Keratinocyte (primary cell): ENCODE results near the gene ULK2. TPM values are rescaled to one million over a fixed set of nuclear protein-coding genes. Genes with fewer than 3 reads are reported as not detected.

Experiments used
- DNase-seq: peaks from one replicate; pipeline ENCODE4 v3.0.0-alpha.2; 2011; ENCODE audit warnings: low read depth, missing footprints, low spot score
- FAIRE-seq: peaks from 2 replicates; lab custom pipeline; 2011; peaks lifted over from hg19 to GRCh38; lab: Jason Lieb, UNC
- H2AFZ ChIP-seq: 2 replicates; pipeline ENCODE4 v1.6.0; 2012; ENCODE audit warnings: low read length, control low read depth, inconsistent platforms; ENCODE audit not compliant: control insufficient read depth
- H3K27ac ChIP-seq: 2 replicates; pipeline ENCODE4 v1.5.1; 2011; ENCODE audit warnings: low read length; ENCODE audit not compliant: control insufficient read depth, insufficient read depth
- H3K27me3 ChIP-seq: 3 replicates; pipeline ENCODE4 v1.6.0; 2011; ENCODE audit warnings: low read length; ENCODE audit not compliant: control insufficient read depth, insufficient read depth; ENCODE audit errors: extremely low read depth
- H3K36me3 ChIP-seq, 2 experiments: 2 replicates in 1 of 2; 3 replicates in 1 of 2; pipeline ENCODE4 v1.5.1; 2011; ENCODE audit warnings: low read length in 2 of 2, mild to moderate bottlenecking in 1 of 2; ENCODE audit not compliant: control insufficient read depth in 2 of 2, insufficient read depth in 2 of 2; ENCODE audit errors: extremely low read depth in 1 of 2
- H3K4me1 ChIP-seq: 3 replicates; pipeline ENCODE4 v1.5.1; 2011; ENCODE audit warnings: low read length; ENCODE audit not compliant: control insufficient read depth, insufficient read depth; ENCODE audit errors: extremely low read depth
- H3K4me2 ChIP-seq: 3 replicates; pipeline ENCODE4 v1.6.0; 2011; ENCODE audit warnings: low read depth, low read length; ENCODE audit not compliant: control insufficient read depth, insufficient read depth; ENCODE audit errors: extremely low read depth
- H3K4me3 ChIP-seq, 3 experiments: fragments of 200-600 bp in 1 of 3; sonication (generic) in 1 of 3; 2 replicates in 2 of 3; 3 replicates in 1 of 3; pipeline ENCODE4 v1.5.1; 2011 to 2016; ENCODE audit warnings: low read length in 3 of 3, mild to moderate bottlenecking in 3 of 3, control low read depth in 2 of 3, inconsistent platforms in 1 of 3, low read depth in 1 of 3, mixed read lengths in 1 of 3, mixed run types in 1 of 3, moderate library complexity in 1 of 3; ENCODE audit not compliant: control insufficient read depth in 2 of 3, insufficient read depth in 2 of 3; ENCODE audit errors: extremely low read depth in 1 of 3
- H3K79me2 ChIP-seq: 2 replicates; pipeline ENCODE4 v1.6.0; 2012; ENCODE audit warnings: low read length; ENCODE audit not compliant: control insufficient read depth, insufficient read depth
- H3K9ac ChIP-seq: 3 replicates; pipeline ENCODE4 v1.6.0; 2011; ENCODE audit warnings: low read length; ENCODE audit not compliant: control insufficient read depth, insufficient read depth; ENCODE audit errors: extremely low read depth
- H3K9me1 ChIP-seq: 3 replicates; pipeline ENCODE4 v1.6.0; 2011; ENCODE audit warnings: low read length; ENCODE audit not compliant: control insufficient read depth, insufficient read depth; ENCODE audit errors: extremely low read depth
- H3K9me3 ChIP-seq: 2 replicates; pipeline ENCODE4 v1.5.1; 2012; ENCODE audit warnings: low read depth, low read length; ENCODE audit not compliant: control insufficient read depth
- H4K20me1 ChIP-seq: 3 replicates; pipeline ENCODE4 v1.6.0; 2011; ENCODE audit warnings: low read length; ENCODE audit not compliant: control insufficient read depth, insufficient read depth; ENCODE audit errors: extremely low read depth
- CTCF ChIP-seq, 3 experiments: IDR thresholded peaks in 1 of 3; conservative IDR thresholded peaks in 1 of 3; optimal IDR thresholded peaks in 1 of 3; 2 replicates in 2 of 3; 3 replicates in 1 of 3; pipeline versions ENCODE3 to v1.5.1; 2011; ENCODE audit warnings: low read length in 3 of 3, mild to moderate bottlenecking in 3 of 3, moderate library complexity in 2 of 3, control low read depth in 1 of 3, inconsistent platforms in 1 of 3; ENCODE audit not compliant: insufficient read depth in 2 of 3; ENCODE audit errors: extremely low read depth in 1 of 3
- EZH2 ChIP-seq: IDR thresholded peaks from one replicate; pipeline ENCODE4 v1.6.1; 2012; ENCODE audit warnings: inconsistent platforms, mild to moderate bottlenecking, low read length, moderate library complexity
- dilution Hi-C: fragments of 300-500 bp; cut with MboI; formaldehyde crosslinking; loops from one replicate; pipeline ENCODE4 v1.7.0; 2020; ENCODE audit warnings: low sequenced_read_pairs; ENCODE audit not compliant: extremely low pct_ligation_motif_present
- polyA plus RNA-seq, 5 experiments: library from polyadenylated mRNA; depleted of rRNA in 3 of 5; stranded (reverse) in 3 of 5; stranded (forward) in 1 of 5; unstranded in 1 of 5; fragments of >200 nt; gene quantifications; 1 replicate in 1 of 5; 2 replicates in 3 of 5; 3 replicates in 1 of 5; pipeline versions ENCODE4 v1.2.1 to v1.2.3, GENCODE V29; 2011 to 2012; ENCODE audit warnings: missing spikeins in 2 of 5, low read depth in 1 of 5, low replicate concordance in 1 of 5

The ULK2 gene
- polyA plus RNA-seq, 1 donor (not counting 4 experiments of a cell fraction or from before 2014, with no cell fraction given), result 22.1 TPM

- Histone ChIP-seq H3K4me2 (no peak overlapping the region), H3K27ac (no peak overlapping the region), H3K9ac (no peak overlapping the region), H3K9me3 (no peaks in the 10 kb centered on the region), H3K27me3 (no peaks in the 10 kb centered on the region), H2AFZ (no peak overlapping the region), H3K4me1 (no peaks in the 10 kb centered on the region), H3K79me2 (no peaks in the 10 kb centered on the region), H3K36me3 (peaks cover 2 to 5% of the 10 kb centered on the region in 2 experiments), H3K4me3 (no peak overlapping the region), H4K20me1 (no peaks in the 10 kb centered on the region), H3K9me1 (no peaks in the 10 kb centered on the region)
- FAIRE-seq, result no peak
- no peak for TF ChIP-seq CTCF (optimal IDR thresholded peaks at IDR 0.05 in 1 of 3, IDR thresholded peaks at IDR 0.05 in 1 of 3, conservative IDR thresholded peaks at IDR 0.05 in 1 of 3; ENCODE audit: extremely low read depth in 1 of 3, insufficient read depth in 2 of 3, low read length in 3 of 3)
- no peak for TF ChIP-seq EZH2
- dilution Hi-C loops, result no loop called here
- DNase-seq, result no peak
These were observed 95.6 kb downstream of the ULK2 start for GRCh38 chr17:19771971-19772630.

- Histone ChIP-seq H3K27ac (no peak overlapping the region), H3K4me2 (no peak overlapping the region), H3K9me3 (no peaks in the 10 kb centered on the region), H3K9me1 (no peaks in the 10 kb centered on the region), H3K9ac (no peak overlapping the region), H2AFZ (no peak overlapping the region), H3K27me3 (no peaks in the 10 kb centered on the region), H3K36me3 (peaks cover 2 to 5% of the 10 kb centered on the region in 2 experiments), H3K4me1 (no peaks in the 10 kb centered on the region), H3K79me2 (no peaks in the 10 kb centered on the region), H4K20me1 (no peaks in the 10 kb centered on the region), H3K4me3 (no peak overlapping the region)
- no peak for TF ChIP-seq EZH2
- TF ChIP-seq CTCF (optimal IDR thresholded peaks at IDR 0.05 in 1 of 3, IDR thresholded peaks at IDR 0.05 in 1 of 3, conservative IDR thresholded peaks at IDR 0.05 in 1 of 3; ENCODE audit: extremely low read depth in 1 of 3, insufficient read depth in 2 of 3, low read length in 3 of 3), result no peak
- no peak for FAIRE-seq
- no peak for DNase-seq
- dilution Hi-C loops, result no loop called here
These were observed 96.6 kb downstream of the ULK2 start for GRCh38 chr17:19770985-19771735.
